Measurements from ENCODE around the gene HACD1.

The HACD1 gene

GRCh38 chr10:17659365-17659764 lies 42.2 kb upstream of the HACD1 start:
- DNase-seq (ENCODE audit: insufficient read length, low spot score) (no peak), FAIRE-seq (no peak)
- TF ChIP-seq, protein P1, sequence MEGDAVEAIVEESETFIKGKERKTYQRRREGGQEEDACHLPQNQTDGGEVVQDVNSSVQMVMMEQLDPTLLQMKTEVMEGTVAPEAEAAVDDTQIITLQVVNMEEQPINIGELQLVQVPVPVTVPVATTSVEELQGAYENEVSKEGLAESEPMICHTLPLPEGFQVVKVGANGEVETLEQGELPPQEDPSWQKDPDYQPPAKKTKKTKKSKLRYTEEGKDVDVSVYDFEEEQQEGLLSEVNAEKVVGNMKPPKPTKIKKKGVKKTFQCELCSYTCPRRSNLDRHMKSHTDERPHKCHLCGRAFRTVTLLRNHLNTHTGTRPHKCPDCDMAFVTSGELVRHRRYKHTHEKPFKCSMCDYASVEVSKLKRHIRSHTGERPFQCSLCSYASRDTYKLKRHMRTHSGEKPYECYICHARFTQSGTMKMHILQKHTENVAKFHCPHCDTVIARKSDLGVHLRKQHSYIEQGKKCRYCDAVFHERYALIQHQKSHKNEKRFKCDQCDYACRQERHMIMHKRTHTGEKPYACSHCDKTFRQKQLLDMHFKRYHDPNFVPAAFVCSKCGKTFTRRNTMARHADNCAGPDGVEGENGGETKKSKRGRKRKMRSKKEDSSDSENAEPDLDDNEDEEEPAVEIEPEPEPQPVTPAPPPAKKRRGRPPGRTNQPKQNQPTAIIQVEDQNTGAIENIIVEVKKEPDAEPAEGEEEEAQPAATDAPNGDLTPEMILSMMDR (IDR thresholded peaks at IDR 0.05; ENCODE audit: insufficient read depth, missing control alignments) = no peak

DNA sequence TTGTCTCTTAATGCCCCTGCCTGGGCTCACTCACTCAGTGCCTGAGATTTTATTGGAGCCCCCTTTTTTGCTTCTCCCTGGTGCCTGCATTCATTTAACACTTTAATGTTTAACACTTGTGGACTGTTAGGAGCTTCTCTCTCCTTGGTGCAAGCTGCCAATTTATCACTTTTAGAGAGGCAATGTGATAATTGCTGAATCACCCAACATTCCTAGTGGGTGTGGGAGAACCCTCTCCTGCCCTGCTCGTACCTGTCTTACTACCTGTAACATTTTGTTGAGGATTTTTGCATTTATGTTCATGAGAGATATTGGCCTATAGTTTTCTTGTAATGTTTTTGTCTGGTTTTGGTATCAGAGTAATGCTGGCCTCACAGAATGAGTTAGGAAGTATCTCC lies 39.9 kb upstream of the HACD1 start:
- TF ChIP-seq, protein P1 (IDR thresholded peaks at IDR 0.05; ENCODE audit: insufficient read depth, missing control alignments) = no peak
- FAIRE-seq = no peak

DNA sequence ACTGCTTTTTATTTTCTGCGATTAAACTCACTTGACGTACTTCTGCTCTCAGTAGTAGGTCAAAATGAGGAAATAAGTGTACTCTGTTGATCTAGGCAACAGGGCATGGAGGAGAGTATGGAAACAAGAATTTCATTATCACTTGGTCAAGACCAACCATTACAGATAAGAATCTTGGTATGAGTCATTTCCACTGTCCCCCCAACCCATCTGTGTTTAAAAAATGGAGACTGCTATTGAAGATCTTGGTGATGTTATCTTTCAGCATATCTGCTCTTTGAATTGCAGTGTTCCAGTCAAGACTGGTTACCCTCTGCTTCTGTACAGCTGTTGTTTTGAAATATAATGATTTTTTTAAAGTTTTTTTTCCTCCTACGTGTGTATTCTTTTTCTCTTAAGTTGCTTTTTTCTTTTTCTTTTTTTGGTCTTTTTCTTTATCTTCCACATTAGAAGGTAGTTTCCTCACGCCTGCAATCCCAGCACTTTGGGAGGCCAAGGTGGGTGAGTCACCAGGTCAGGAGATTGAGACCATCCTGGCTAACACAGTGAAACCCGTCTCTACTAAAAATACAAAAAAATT lies 38.5 kb upstream of the HACD1 start:
- DNase-seq (ENCODE audit: insufficient read length, low spot score) (no peak), FAIRE-seq (no peak)
- TF ChIP-seq, protein P1 (IDR thresholded peaks at IDR 0.05; ENCODE audit: insufficient read depth, missing control alignments) = no peak

More for the DNA sequence above, 39.9 kb upstream of the HACD1 start:
- no peak for DNase-seq (ENCODE audit: insufficient read length, low spot score)

DNA sequence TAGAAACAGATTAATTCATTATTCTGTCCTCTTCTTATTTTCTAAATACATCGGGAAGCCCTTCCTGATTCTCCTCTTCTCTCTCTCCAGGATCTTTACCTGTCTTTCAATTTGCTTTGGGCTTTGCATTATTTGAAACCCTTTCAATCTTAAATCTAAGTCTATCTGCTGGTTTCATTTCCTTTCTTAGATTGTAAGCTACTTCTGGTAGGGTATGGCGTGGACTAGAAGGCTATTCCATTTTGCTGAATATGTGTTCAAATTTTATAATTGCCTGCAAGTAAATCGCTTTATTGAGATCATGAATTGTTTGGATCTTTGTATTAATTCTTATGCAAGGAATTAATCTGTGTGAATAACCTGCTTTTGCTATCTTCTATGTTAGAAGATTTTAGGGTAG lies 37.8 kb upstream of the HACD1 start:
- TF ChIP-seq, protein P1 (IDR thresholded peaks at IDR 0.05; ENCODE audit: insufficient read depth, missing control alignments) = no peak
- FAIRE-seq = no peak
- no peak for DNase-seq (ENCODE audit: insufficient read length, low spot score)

DNA sequence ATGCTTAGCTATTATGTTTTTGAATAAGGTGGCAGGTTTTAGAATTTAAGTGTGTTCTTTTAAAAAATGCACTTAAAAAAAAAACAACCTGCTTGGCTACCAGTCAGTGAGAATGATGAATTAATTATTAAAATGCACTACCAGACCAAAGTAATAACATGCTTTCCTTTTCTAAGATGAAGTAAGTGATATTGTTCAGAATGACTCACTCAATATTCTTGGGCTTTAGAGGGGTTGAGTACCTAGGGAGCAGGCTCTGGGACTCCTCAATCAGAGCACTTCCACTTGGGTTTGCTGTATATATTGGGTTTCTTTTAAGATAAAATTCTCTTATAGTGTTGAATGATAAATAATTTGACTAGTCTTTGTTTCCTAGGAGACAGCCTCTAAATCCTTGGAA lies 35.4 kb upstream of the HACD1 start:
- FAIRE-seq = no peak
- DNase-seq (ENCODE audit: insufficient read length, low spot score) = no peak
- TF ChIP-seq, protein P1 (IDR thresholded peaks at IDR 0.05; ENCODE audit: insufficient read depth, missing control alignments) = no peak

DNA sequence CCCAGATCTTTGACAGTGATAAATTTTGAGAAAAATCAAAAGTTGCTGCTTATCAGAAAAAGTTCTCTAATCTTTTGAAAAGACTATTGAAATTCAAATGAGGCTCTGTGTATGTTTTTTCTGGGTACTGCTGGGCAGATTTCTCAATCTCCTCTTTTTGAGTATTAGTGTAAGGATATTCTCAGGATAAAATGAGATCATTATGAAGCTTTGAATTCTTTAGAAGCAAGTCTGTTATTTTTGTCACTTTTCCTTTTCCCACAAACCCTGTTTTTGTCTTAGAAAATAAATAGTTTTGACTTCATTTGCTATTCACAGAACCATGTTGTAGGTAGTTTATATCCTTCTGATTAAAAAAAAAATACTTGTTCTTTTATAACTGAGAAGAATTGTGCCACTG lies 34.7 kb upstream of the HACD1 start:
- FAIRE-seq (no peak), DNase-seq (ENCODE audit: insufficient read length, low spot score) (no peak)
- TF ChIP-seq, protein P1 (IDR thresholded peaks at IDR 0.05; ENCODE audit: insufficient read depth, missing control alignments) = no peak

DNA sequence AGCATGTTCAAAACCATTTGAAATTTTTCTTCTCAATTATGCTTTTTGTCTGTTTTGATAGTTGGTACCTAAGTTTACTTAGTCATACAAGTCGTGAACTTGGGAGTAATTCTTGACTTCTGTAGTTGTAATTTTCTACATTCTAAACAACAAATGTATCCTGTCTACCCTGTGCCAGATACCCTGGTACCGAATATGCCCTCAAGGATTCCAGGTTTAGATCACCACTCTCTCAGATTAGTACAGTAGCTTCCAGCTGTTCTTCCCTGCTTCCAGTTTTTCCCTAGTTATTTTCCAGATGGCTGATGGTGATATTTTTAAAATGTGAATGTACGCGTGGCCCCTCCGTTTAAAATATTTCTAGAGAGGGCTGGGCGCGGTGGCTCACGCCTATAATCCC lies 33.2 kb upstream of the HACD1 start:
- FAIRE-seq (no peak), DNase-seq (ENCODE audit: insufficient read length, low spot score) (no peak)
- TF ChIP-seq, protein P1 (IDR thresholded peaks at IDR 0.05; ENCODE audit: insufficient read depth, missing control alignments) = no peak

Data from D721Med (cell line).